ENCODE data around the gene OR4F6. TPM values are rescaled to one million over a fixed set of nuclear protein-coding genes. Genes with fewer than 3 reads are reported as not detected.

Gene OR4F6
- total RNA-seq, 1 experiment from 2014 or later, result not detected

DNA sequence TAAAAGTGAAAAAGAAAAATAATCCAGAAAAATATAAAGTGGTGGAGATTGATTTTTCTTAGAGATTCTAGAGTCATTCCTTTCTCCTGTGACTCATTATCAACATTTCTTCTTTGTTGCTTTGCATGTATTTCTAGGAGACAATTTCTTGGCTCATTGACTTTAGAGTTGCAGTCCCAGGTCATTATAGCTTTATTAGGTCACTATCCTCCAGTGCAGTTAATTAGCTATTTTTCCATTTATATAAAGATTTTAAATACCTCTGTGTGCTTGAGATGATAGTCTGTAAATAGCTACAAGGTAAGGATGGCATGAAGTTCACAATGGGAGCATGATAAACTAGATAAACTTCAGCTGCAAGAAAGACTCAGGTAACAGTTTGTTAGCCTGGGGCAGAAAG is 8.6 kb downstream of the OR4F6 start, which contains the start of gene OR4F15:
Gene OR4F15, plus strand, starts transcription at position 301 of the 400 bp plus-strand sequence. CDS start 5,985 bp downstream, outside the sequence.
- Histone ChIP-seq H3K9me3 (ENCODE audit: low read length) (no peaks in the 10 kb centered on the region), H3K4me2 (ENCODE audit: low read length) (no peak within 1 kb of the TSS), H3K4me1 (ENCODE audit: insufficient read depth, low read length) (no peaks in the 10 kb centered on the region), H3K27me3 (ENCODE audit: low read length) (peaks cover 27% of the 10 kb centered on the region), H2AFZ (ENCODE audit: low read length) (no peak within 1 kb of the TSS), H3K4me3 (ENCODE audit: low read length) (no peak within 1 kb of the TSS), H3K36me3 (ENCODE audit: low read depth, low read length) (no peaks in the 10 kb centered on the region), H3K79me2 (ENCODE audit: low read length) (no peaks in the 10 kb centered on the region), H4K20me1 (ENCODE audit: low read length) (no peaks in the 10 kb centered on the region), H3K27ac (ENCODE audit: low read length) (no peak within 1 kb of the TSS), H3F3A (ENCODE audit: low read length, unreplicated experiment) (no peaks in the 10 kb centered on the region), H3K9me2 (replicated peaks; ENCODE audit: low read length) (no peaks in the 10 kb centered on the region), H3K9ac (ENCODE audit: low read length) (no peak within 1 kb of the TSS)
- CTCF ChIA-PET, result no interaction called here
- TF ChIP-seq EZH2phosphoT487 (IDR thresholded peaks at IDR 0.05; ENCODE audit: borderline replicate concordance, low read length) (no peak), EZH2 (IDR thresholded peaks at IDR 0.05; ENCODE audit: low read length, unreplicated experiment) (no peak)
- TF ChIP-seq, protein P1, sequence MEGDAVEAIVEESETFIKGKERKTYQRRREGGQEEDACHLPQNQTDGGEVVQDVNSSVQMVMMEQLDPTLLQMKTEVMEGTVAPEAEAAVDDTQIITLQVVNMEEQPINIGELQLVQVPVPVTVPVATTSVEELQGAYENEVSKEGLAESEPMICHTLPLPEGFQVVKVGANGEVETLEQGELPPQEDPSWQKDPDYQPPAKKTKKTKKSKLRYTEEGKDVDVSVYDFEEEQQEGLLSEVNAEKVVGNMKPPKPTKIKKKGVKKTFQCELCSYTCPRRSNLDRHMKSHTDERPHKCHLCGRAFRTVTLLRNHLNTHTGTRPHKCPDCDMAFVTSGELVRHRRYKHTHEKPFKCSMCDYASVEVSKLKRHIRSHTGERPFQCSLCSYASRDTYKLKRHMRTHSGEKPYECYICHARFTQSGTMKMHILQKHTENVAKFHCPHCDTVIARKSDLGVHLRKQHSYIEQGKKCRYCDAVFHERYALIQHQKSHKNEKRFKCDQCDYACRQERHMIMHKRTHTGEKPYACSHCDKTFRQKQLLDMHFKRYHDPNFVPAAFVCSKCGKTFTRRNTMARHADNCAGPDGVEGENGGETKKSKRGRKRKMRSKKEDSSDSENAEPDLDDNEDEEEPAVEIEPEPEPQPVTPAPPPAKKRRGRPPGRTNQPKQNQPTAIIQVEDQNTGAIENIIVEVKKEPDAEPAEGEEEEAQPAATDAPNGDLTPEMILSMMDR (conservative IDR thresholded peaks at IDR 0.05; ENCODE audit: low read depth, low read length), result no peak
- POLR2A ChIA-PET (ENCODE audit: unreplicated experiment), result no interaction called here
- no peak for DNase-seq
- no peak for ATAC-seq
- no TSS peak for BruUV-seq (replicated peaks)
- intact Hi-C loops (cut with micrococcal nuclease), result no loop called here

DNA sequence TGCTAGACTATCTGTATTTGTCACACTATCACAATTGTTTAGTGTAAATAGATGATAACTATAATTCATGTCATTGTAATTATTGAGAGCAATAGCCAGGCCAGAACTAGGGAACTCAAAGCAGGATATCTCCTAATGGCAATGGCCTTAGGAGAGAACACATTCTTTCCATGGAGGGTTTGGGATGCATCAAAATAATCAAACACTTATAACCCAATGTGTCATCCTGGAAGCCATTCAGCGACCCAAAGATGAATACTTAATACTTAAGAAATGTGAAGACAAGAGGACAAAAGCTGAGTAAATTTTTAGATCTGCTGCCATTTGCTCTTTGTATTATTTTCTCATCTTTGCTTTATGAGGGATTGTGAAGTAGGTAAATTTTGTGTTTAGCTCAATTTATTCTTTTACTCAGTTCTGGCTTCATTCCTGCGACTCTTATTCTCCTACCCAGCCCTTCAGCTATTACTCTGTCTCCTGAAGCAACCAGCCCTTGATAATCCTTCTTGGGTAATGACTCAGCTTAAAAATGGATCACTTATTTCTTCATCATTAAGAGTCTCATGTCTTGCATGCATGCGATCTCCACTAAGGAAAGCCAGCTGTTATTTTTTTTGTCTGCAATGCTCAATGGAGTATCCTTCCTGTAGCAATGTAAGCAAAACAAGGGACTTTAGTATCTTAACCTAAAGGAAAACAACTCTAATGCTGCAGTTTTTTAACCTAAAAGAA is 10.7 kb downstream of the OR4F6 start:
- H3K9me3 ChIP-seq (ENCODE audit: low read length), result no peaks in the 10 kb centered on the region
- no peaks in the 10 kb centered on the region for H3K4me1 ChIP-seq (ENCODE audit: insufficient read depth, low read length)

More for the DNA sequence above, 10.7 kb downstream of the OR4F6 start:
- POLR2A ChIA-PET (ENCODE audit: unreplicated experiment), result no interaction called here
- H3F3A ChIP-seq (ENCODE audit: low read length, unreplicated experiment), result no peaks in the 10 kb centered on the region
- no peaks in the 10 kb centered on the region for H3K36me3 ChIP-seq (ENCODE audit: low read depth, low read length)
- H3K27ac ChIP-seq (ENCODE audit: low read length), result no peak overlapping the region
- H3K27me3 ChIP-seq (ENCODE audit: low read length), result peaks cover 35% of the 10 kb centered on the region
- intact Hi-C loops (cut with micrococcal nuclease), result no loop called here
- no TSS peak for BruUV-seq (replicated peaks)
- H3K9me2 ChIP-seq (replicated peaks; ENCODE audit: low read length), result no peaks in the 10 kb centered on the region
- H3K9ac ChIP-seq (ENCODE audit: low read length), result no peak overlapping the region
- no peak overlapping the region for H3K4me2 ChIP-seq (ENCODE audit: low read length)
- no peak overlapping the region for H3K4me3 ChIP-seq (ENCODE audit: low read length)
- no peak for DNase-seq
- H2AFZ ChIP-seq (ENCODE audit: low read length), result no peak overlapping the region
- H4K20me1 ChIP-seq (ENCODE audit: low read length), result no peaks in the 10 kb centered on the region
- no peak for TF ChIP-seq EZH2 (IDR thresholded peaks at IDR 0.05; ENCODE audit: low read length, unreplicated experiment)
- TF ChIP-seq EZH2phosphoT487 (IDR thresholded peaks at IDR 0.05; ENCODE audit: borderline replicate concordance, low read length), result no peak
- TF ChIP-seq, protein P1 (conservative IDR thresholded peaks at IDR 0.05; ENCODE audit: low read depth, low read length), result no peak
- CTCF ChIA-PET, result no interaction called here
- ATAC-seq, result no peak
- no peaks in the 10 kb centered on the region for H3K79me2 ChIP-seq (ENCODE audit: low read length)
